Liver (tissue), 9 donors: ENCODE results near the gene CD55. TPM values are rescaled to one million over a fixed set of nuclear protein-coding genes. Genes with fewer than 3 reads are reported as not detected.

Source experiments
- DNase-seq: peaks from one replicate; pipeline ENCODE4 v3.0.0-alpha.2; 2017; ENCODE audit warnings: low spot score
- H3K27ac ChIP-seq, 2 donors: one replicate each; pipeline ENCODE4 v1.7.0; 2013; ENCODE audit warnings: inconsistent platforms in 2 of 2, low read length in 2 of 2, control low read depth in 1 of 2, low read depth in 1 of 2, mild to moderate bottlenecking in 1 of 2
- H3K27me3 ChIP-seq, 4 donors: one replicate each; pipeline versions ENCODE4 v1.6.1 to v1.7.0; 2013; ENCODE audit warnings: low read length in 3 of 4, inconsistent platforms in 1 of 4, mild to moderate bottlenecking in 1 of 4, moderate library complexity in 1 of 4; ENCODE audit not compliant: control insufficient read depth in 4 of 4, insufficient read depth in 4 of 4
- H3K36me3 ChIP-seq, 4 donors: one replicate each; pipeline versions ENCODE4 v1.6.1 to v1.7.0; 2013; ENCODE audit warnings: low read length in 3 of 4, mild to moderate bottlenecking in 3 of 4, low read depth in 1 of 4, moderate library complexity in 1 of 4; ENCODE audit not compliant: control insufficient read depth in 4 of 4, insufficient read depth in 3 of 4
- H3K4me1 ChIP-seq, 4 donors: one replicate each; pipeline versions ENCODE4 v1.6.1 to v1.7.0; 2013; ENCODE audit warnings: low read length in 3 of 4, mild to moderate bottlenecking in 3 of 4, moderate library complexity in 1 of 4; ENCODE audit not compliant: control insufficient read depth in 4 of 4, insufficient read depth in 4 of 4
- H3K4me3 ChIP-seq, 3 donors: one replicate each; pipeline versions ENCODE4 v1.6.1 to v1.7.0; 2013; ENCODE audit warnings: low read length in 3 of 3, control low read depth in 1 of 3, low read depth in 1 of 3, mild to moderate bottlenecking in 1 of 3
- H3K9ac ChIP-seq, 2 donors: one replicate each; pipeline ENCODE4 v1.7.0; 2013; ENCODE audit warnings: low read length in 2 of 2, mild to moderate bottlenecking in 2 of 2, moderate library complexity in 2 of 2, control low read depth in 1 of 2, low read depth in 1 of 2
- H3K9me3 ChIP-seq, 4 donors: one replicate each; pipeline versions ENCODE4 v1.6.1 to v1.7.0; 2013; ENCODE audit warnings: low read length in 3 of 4; ENCODE audit not compliant: control insufficient read depth in 4 of 4
- EGR1 ChIP-seq, 2 donors: IDR thresholded peaks; 2 replicates each; pipeline ENCODE4 v1.6.1; 2016 to 2018; ENCODE audit warnings: antibody characterized with exemption in 2 of 2, low read depth in 2 of 2
- FOXA1 ChIP-seq: IDR thresholded peaks from 2 replicates; pipeline ENCODE4 v1.6.1; 2016; ENCODE audit warnings: antibody characterized with exemption
- FOXA2 ChIP-seq: IDR thresholded peaks from 2 replicates; pipeline ENCODE4 v1.6.1; 2016; ENCODE audit warnings: antibody characterized with exemption
- GABPA ChIP-seq, 2 donors: IDR thresholded peaks in 1 of 2; conservative IDR thresholded peaks in 1 of 2; 2 replicates each; pipeline ENCODE4 v1.6.1; 2016; ENCODE audit warnings: antibody characterized with exemption in 2 of 2, mild to moderate bottlenecking in 1 of 2, moderate library complexity in 1 of 2
- HNF4A ChIP-seq, 2 donors: conservative IDR thresholded peaks; 2 replicates each; pipeline ENCODE4 v1.6.1; 2016; ENCODE audit warnings: antibody characterized with exemption in 2 of 2, mild to moderate bottlenecking in 2 of 2
- HNF4G ChIP-seq: IDR thresholded peaks from 2 replicates; pipeline ENCODE4 v1.6.1; 2016; ENCODE audit warnings: antibody characterized with exemption
- JUND ChIP-seq, 2 donors: IDR thresholded peaks; 2 replicates each; pipeline ENCODE4 v1.6.1; 2016; ENCODE audit warnings: antibody characterized with exemption in 2 of 2
- NR2F2 ChIP-seq: IDR thresholded peaks from 2 replicates; pipeline ENCODE4 v1.6.1; 2016; ENCODE audit warnings: antibody characterized with exemption
- RAD21 ChIP-seq, 2 donors: IDR thresholded peaks; 2 replicates each; pipeline ENCODE4 v1.6.1; 2016; ENCODE audit warnings: antibody characterized with exemption in 2 of 2, mild to moderate bottlenecking in 2 of 2
- SP1 ChIP-seq: IDR thresholded peaks from 2 replicates; pipeline ENCODE4 v1.6.1; 2018; ENCODE audit warnings: antibody characterized with exemption, mild to moderate bottlenecking
- TAF1 ChIP-seq: conservative IDR thresholded peaks from 2 replicates; pipeline ENCODE4 v1.6.1; 2016; ENCODE audit warnings: antibody characterized with exemption, mild to moderate bottlenecking
- YY1 ChIP-seq: IDR thresholded peaks from 2 replicates; pipeline ENCODE4 v1.6.1; 2016; ENCODE audit warnings: antibody characterized with exemption, mild to moderate bottlenecking
- WGBS: extraction: QIAGEN DNeasy Blood & Tissue Kit; methylation state at CpG from one replicate; pipeline ENCODE4 v1.1.7; 2013; 5-methylcytosine and 5-hydroxymethylcytosine counted together
- polyA plus RNA-seq, 2 donors: library from polyadenylated mRNA; stranded (reverse) in 1 of 2; unstranded in 1 of 2; fragments of 200-250 nt in 1 of 2; fragments of >200 nt in 1 of 2; fragmentation: Nextera tagmentation in 1 of 2; extraction: Ambion mirVana in 1 of 2; gene quantifications; one replicate each; pipeline versions ENCODE4 v1.2.1 to v1.2.3, GENCODE V29; 2013 to 2015
- total RNA-seq, 2 donors: library from RNA; depleted of rRNA; stranded (reverse); fragments of >200 nt; gene quantifications; one replicate each; pipeline ENCODE4 v1.2.3, GENCODE V29; 2014
- TF ChIP-seq, protein P1 (sequence below): IDR thresholded peaks from 2 replicates; pipeline ENCODE4 v1.6.1; 2016; ENCODE audit warnings: antibody characterized with exemption
- TF ChIP-seq, protein P2 (sequence below): IDR thresholded peaks from 2 replicates; pipeline ENCODE4 v1.6.1; 2016; ENCODE audit warnings: antibody characterized with exemption
- TF ChIP-seq, protein P3 (sequence below): fragments of 150-350 bp; IDR thresholded peaks from 2 replicates; pipeline ENCODE4 v1.5.1; 2017; ENCODE audit warnings: improper control_type of control experiment, low read depth, low read length; ENCODE audit not compliant: missing input control
- TF ChIP-seq, protein P4 (sequence below): IDR thresholded peaks from 2 replicates; pipeline ENCODE4 v1.6.1; 2016; ENCODE audit warnings: antibody characterized with exemption
- donor health status: healthy.
- donor health status: healthy.
- donor health status: healthy.
- donor health status: healthy.
- donor health status: healthy.

CD55 gene
- total and polyA plus RNA-seq, 4 donors, result 11.0 to 27.6 (median 12.6) TPM

DNA sequence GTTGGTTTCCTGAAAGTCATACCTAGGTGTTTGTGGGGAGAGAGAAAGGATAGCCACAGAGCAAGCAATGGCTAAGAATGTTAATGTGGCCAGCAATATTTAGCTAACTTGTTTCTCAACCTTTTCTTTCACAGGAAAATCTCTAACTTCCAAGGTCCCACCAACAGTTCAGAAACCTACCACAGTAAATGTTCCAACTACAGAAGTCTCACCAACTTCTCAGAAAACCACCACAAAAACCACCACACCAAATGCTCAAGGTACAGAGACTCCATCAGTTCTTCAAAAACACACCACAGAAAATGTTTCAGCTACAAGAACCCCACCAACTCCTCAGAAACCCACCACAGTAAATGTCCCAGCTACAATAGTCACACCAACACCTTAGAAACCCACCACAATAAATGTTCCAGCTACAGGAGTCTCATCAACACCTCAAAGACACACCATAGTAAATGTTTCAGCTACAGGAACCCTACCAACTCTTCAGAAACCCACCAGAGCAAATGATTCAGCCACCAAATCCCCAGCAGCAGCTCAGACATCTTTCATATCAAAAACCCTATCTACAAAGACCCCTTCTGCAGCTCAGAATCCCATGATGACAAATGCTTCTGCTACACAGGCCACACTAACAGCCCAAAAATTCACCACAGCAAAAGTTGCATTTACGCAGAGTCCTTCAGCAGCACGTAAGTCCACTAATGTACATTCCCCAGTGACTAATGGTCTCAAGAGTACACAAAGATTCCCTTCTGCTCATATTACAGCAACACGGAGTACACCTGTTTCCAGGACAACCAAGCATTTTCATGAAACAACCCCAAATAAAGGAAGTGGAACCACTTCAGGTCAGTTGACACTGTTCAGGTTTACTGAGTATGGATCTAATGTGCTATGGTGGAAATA, 15.3 kb downstream of the CD55 start:
- 71% methylated on average over 3 of the region's 3 CpGs for WGBS
- Histone ChIP-seq H3K9me3 (peaks cover 0 to 2% (median 0%) of the 10 kb centered on the region in 4 donors), H3K4me1 (no peaks in the 10 kb centered on the region), H3K36me3 (peaks cover 0 to 12% (median 7%) of the 10 kb centered on the region in 4 donors), H3K27me3 (no peaks in the 10 kb centered on the region), H3K27ac (no peak overlapping the region), H3K9ac (no peak overlapping the region), H3K4me3 (no peak overlapping the region)
- TF ChIP-seq NR2F2 (no peak), FOXA1 (no peak), HNF4G (no peak), GABPA (IDR thresholded peaks at IDR 0.05 in 1 of 2, conservative IDR thresholded peaks at IDR 0.05 in 1 of 2) (no peak), SP1 (no peak), HNF4A (conservative IDR thresholded peaks at IDR 0.05) (no peak), EGR1 (IDR thresholded peaks at IDR 0.05; ENCODE audit: low read depth in 2 of 2) (no peak), TAF1 (no peak), RAD21 (IDR thresholded peaks at IDR 0.05) (no peak), JUND (IDR thresholded peaks at IDR 0.05) (no peak)
- TF ChIP-seq, protein P1, sequence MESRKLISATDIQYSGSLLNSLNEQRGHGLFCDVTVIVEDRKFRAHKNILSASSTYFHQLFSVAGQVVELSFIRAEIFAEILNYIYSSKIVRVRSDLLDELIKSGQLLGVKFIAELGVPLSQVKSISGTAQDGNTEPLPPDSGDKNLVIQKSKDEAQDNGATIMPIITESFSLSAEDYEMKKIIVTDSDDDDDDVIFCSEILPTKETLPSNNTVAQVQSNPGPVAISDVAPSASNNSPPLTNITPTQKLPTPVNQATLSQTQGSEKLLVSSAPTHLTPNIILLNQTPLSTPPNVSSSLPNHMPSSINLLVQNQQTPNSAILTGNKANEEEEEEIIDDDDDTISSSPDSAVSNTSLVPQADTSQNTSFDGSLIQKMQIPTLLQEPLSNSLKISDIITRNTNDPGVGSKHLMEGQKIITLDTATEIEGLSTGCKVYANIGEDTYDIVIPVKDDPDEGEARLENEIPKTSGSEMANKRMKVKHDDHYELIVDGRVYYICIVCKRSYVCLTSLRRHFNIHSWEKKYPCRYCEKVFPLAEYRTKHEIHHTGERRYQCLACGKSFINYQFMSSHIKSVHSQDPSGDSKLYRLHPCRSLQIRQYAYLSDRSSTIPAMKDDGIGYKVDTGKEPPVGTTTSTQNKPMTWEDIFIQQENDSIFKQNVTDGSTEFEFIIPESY, result no peak
- TF ChIP-seq, protein P2, sequence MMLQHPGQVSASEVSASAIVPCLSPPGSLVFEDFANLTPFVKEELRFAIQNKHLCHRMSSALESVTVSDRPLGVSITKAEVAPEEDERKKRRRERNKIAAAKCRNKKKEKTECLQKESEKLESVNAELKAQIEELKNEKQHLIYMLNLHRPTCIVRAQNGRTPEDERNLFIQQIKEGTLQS, result no peak
- no peak for DNase-seq

DNA sequence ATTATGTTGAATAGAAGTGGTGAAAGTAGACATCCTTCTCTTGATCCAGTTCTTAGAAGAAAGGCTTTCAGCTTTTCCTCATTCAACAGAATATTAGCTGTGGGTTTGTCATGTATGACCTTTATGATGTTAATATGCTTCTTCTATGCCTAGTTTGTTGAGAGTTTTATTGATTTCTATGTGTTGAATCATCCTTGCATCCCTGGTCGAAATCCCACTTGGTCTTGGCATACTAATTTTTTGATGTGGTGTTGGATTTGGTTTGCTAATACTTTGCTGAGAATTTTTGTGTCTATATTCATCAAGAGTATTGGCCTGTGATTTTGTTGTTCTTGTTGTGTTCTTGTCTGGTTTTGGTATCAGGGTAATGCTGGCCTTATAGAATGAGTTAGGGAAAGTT, 20.9 kb downstream of the CD55 start:
- Histone ChIP-seq H3K9me3 (no peaks in the 10 kb centered on the region), H3K36me3 (peaks cover 0 to 7% (median 4%) of the 10 kb centered on the region in 4 donors), H3K9ac (no peak overlapping the region), H3K27me3 (no peaks in the 10 kb centered on the region), H3K4me1 (no peaks in the 10 kb centered on the region), H3K4me3 (no peak overlapping the region), H3K27ac (no peak overlapping the region)
- 91% methylated on average over 1 of the region's 1 CpG for WGBS
- TF ChIP-seq JUND (IDR thresholded peaks at IDR 0.05) (no peak), HNF4G (no peak), FOXA1 (no peak), FOXA2 (no peak), HNF4A (conservative IDR thresholded peaks at IDR 0.05) (no peak), RAD21 (IDR thresholded peaks at IDR 0.05) (no peak)
- DNase-seq, result no peak

DNA sequence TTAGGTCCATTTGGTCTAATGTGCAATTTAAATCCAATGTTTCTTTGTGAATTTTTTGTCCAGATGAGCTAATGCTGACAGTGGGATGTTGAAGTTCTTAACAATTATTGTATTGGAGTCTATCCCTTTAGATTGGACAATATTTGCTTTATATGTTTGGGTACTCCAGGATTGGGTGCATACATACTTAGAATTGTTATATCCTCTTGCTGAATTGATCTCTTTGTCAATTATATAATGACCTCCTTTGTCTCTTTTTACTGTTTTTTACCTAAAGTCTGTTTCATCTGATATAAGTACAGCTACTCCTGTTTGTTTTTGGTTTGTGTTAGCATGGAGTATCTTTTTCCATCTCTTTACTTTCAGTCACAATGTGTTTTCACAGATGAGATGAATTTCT, 22.2 kb downstream of the CD55 start:
- Histone ChIP-seq H3K4me1 (no peaks in the 10 kb centered on the region), H3K36me3 (peaks cover 0 to 9% (median 7%) of the 10 kb centered on the region in 4 donors), H3K9ac (no peak overlapping the region), H3K27me3 (no peaks in the 10 kb centered on the region), H3K9me3 (peaks cover 0 to 1% (median 0%) of the 10 kb centered on the region in 4 donors), H3K27ac (no peak overlapping the region), H3K4me3 (no peak overlapping the region)
- no peak for TF ChIP-seq NR2F2
- TF ChIP-seq EGR1 (IDR thresholded peaks at IDR 0.05; ENCODE audit: low read depth in 2 of 2), result no peak
- TF ChIP-seq TAF1, result no peak
- no peak for TF ChIP-seq HNF4G
- TF ChIP-seq, protein P3, sequence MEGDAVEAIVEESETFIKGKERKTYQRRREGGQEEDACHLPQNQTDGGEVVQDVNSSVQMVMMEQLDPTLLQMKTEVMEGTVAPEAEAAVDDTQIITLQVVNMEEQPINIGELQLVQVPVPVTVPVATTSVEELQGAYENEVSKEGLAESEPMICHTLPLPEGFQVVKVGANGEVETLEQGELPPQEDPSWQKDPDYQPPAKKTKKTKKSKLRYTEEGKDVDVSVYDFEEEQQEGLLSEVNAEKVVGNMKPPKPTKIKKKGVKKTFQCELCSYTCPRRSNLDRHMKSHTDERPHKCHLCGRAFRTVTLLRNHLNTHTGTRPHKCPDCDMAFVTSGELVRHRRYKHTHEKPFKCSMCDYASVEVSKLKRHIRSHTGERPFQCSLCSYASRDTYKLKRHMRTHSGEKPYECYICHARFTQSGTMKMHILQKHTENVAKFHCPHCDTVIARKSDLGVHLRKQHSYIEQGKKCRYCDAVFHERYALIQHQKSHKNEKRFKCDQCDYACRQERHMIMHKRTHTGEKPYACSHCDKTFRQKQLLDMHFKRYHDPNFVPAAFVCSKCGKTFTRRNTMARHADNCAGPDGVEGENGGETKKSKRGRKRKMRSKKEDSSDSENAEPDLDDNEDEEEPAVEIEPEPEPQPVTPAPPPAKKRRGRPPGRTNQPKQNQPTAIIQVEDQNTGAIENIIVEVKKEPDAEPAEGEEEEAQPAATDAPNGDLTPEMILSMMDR, result no peak
- no peak for TF ChIP-seq FOXA2
- TF ChIP-seq, protein P4, sequence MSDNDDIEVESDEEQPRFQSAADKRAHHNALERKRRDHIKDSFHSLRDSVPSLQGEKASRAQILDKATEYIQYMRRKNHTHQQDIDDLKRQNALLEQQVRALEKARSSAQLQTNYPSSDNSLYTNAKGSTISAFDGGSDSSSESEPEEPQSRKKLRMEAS, result no peak
- no peak for TF ChIP-seq YY1
- TF ChIP-seq JUND (IDR thresholded peaks at IDR 0.05), result no peak
- no peak for TF ChIP-seq GABPA (IDR thresholded peaks at IDR 0.05 in 1 of 2, conservative IDR thresholded peaks at IDR 0.05 in 1 of 2)
- TF ChIP-seq FOXA1, result no peak
- no peak for TF ChIP-seq HNF4A (conservative IDR thresholded peaks at IDR 0.05)
- no peak for TF ChIP-seq SP1
- TF ChIP-seq RAD21 (IDR thresholded peaks at IDR 0.05), result no peak
- DNase-seq, result no peak
